IMR-90 (cell line): ENCODE measurements around the gene ARHGAP24. TPM values are rescaled to one million over a fixed set of nuclear protein-coding genes. Genes with fewer than 3 reads are reported as not detected.

Experiments used
- ATAC-seq: fragments of 200-7000 bp; cut with Tn5 transposase; 2 replicates; pipeline ENCODE4 v1.9.1; 2020; ENCODE audit warnings: low read depth, mild to moderate bottlenecking, moderate library complexity
- BruUV-seq: library from RNA; stranded (reverse); fragments of 400-500 nt; replicated peaks from 2 replicates; lab custom pipeline; 2021; lab: Mats Ljungman, UMichigan
- CTCF ChIA-PET: fragments of 300-600 bp; formaldehyde crosslinking; extraction: SDS; loops from one replicate; lab custom pipeline; 2021; ENCODE audit warnings: antibody characterized with exemption; lab: Yijun Ruan, JAX
- POLR2A ChIA-PET: fragments of 300-600 bp; sonication (Branson Sonifier 250); formaldehyde crosslinking; loops from one replicate; lab custom pipeline; 2022; ENCODE audit warnings: antibody characterized with exemption; ENCODE audit not compliant: unreplicated experiment; lab: Charles Lee
- DNase-seq: peaks from one replicate; pipeline ENCODE4 v3.0.0; 2013
- H2AFZ ChIP-seq: replicated peaks from 2 replicates; pipeline ENCODE3; 2013; ENCODE audit warnings: low read length, mild to moderate bottlenecking; ENCODE audit not compliant: poor library complexity
- H2AK5ac ChIP-seq: 2 replicates; pipeline ENCODE4 v1.6.1; 2013; ENCODE audit warnings: low read depth, low read length, inconsistent platforms
- H2AK9ac ChIP-seq: replicated peaks from 2 replicates; pipeline ENCODE3; 2013; ENCODE audit warnings: mild to moderate bottlenecking, low read depth, low read length, moderate library complexity; ENCODE audit not compliant: poor library complexity
- H2BK120ac ChIP-seq: 2 replicates; pipeline ENCODE4 v1.6.1; 2013; ENCODE audit warnings: low read depth, low read length, inconsistent platforms
- H2BK15ac ChIP-seq: 3 replicates; pipeline ENCODE4 v1.6.1; 2013; ENCODE audit warnings: low read depth, low read length, inconsistent platforms
- H2BK20ac ChIP-seq: 2 replicates; pipeline ENCODE4 v1.6.1; 2013; ENCODE audit warnings: low read depth, mild to moderate bottlenecking, inconsistent platforms, low read length, moderate library complexity
- H2BK5ac ChIP-seq: 2 replicates; pipeline ENCODE4 v1.6.1; 2013; ENCODE audit warnings: mild to moderate bottlenecking, low read depth, low read length, inconsistent platforms; ENCODE audit not compliant: poor library complexity, severe bottlenecking
- H3K14ac ChIP-seq: replicated peaks from 2 replicates; pipeline ENCODE4 v1.6.1; 2013; ENCODE audit warnings: low read depth, low read length, inconsistent platforms
- H3K18ac ChIP-seq: 2 replicates; pipeline ENCODE4 v1.6.1; 2013; ENCODE audit warnings: low read depth, low read length, control low read depth
- H3K23ac ChIP-seq: 2 replicates; pipeline ENCODE4 v1.6.1; 2013; ENCODE audit warnings: low read depth, low read length, inconsistent platforms
- H3K27ac ChIP-seq: 2 replicates; pipeline ENCODE4 v1.5.1; 2013; ENCODE audit warnings: mild to moderate bottlenecking, control low read depth, low read length; ENCODE audit not compliant: insufficient read depth
- H3K27me3 ChIP-seq: 2 replicates; pipeline ENCODE4 v1.6.1; 2013; ENCODE audit warnings: low read length; ENCODE audit not compliant: control insufficient read depth, insufficient read depth
- H3K36me3 ChIP-seq: 2 replicates; pipeline ENCODE4 v1.6.1; 2013; ENCODE audit warnings: low read length, mixed read lengths; ENCODE audit not compliant: control insufficient read depth, insufficient read depth
- H3K4ac ChIP-seq: 2 replicates; pipeline ENCODE4 v1.6.1; 2013; ENCODE audit warnings: low read depth, low read length, inconsistent platforms
- H3K4me1 ChIP-seq: 2 replicates; pipeline ENCODE4 v1.6.1; 2013; ENCODE audit warnings: low read length, mixed read lengths; ENCODE audit not compliant: control insufficient read depth, insufficient read depth
- H3K4me2 ChIP-seq: 2 replicates; pipeline ENCODE4 v1.6.1; 2013; ENCODE audit warnings: low read depth, mild to moderate bottlenecking, control low read depth, low read length, moderate library complexity
- H3K4me3 ChIP-seq: 2 replicates; pipeline ENCODE4 v1.5.1; 2013; ENCODE audit warnings: low read depth, mild to moderate bottlenecking, control low read depth, low read length, moderate library complexity; ENCODE audit not compliant: insufficient read depth
- H3K56ac ChIP-seq: 2 replicates; pipeline ENCODE4 v1.6.1; 2013; ENCODE audit warnings: low read length, inconsistent platforms; ENCODE audit not compliant: insufficient read depth; ENCODE audit errors: extremely low read depth
- H3K79me1 ChIP-seq, 2 experiments: 2 replicates each; pipeline ENCODE4 v1.6.1; 2013; ENCODE audit warnings: low read length in 2 of 2, inconsistent platforms in 1 of 2, low read depth in 1 of 2
- H3K9ac ChIP-seq: 2 replicates; pipeline ENCODE4 v1.6.1; 2013; ENCODE audit warnings: low read depth, low read length, control low read depth
- H3K9me1 ChIP-seq: 2 replicates; pipeline ENCODE4 v1.6.1; 2013; ENCODE audit warnings: low read length, inconsistent platforms; ENCODE audit not compliant: insufficient read depth
- H3K9me3 ChIP-seq: 2 replicates; pipeline ENCODE4 v1.6.1; 2013; ENCODE audit warnings: low read length; ENCODE audit not compliant: control insufficient read depth, insufficient read depth
- H4K20me1 ChIP-seq: 2 replicates; pipeline ENCODE4 v1.6.1; 2013; ENCODE audit warnings: low read length, inconsistent platforms; ENCODE audit not compliant: insufficient read depth
- H4K5ac ChIP-seq: 2 replicates; pipeline ENCODE4 v1.6.1; 2013; ENCODE audit warnings: mild to moderate bottlenecking, low read depth, low read length, control low read depth
- H4K8ac ChIP-seq, 2 experiments: 2 replicates each; pipeline ENCODE4 v1.6.1; 2013; ENCODE audit warnings: low read depth in 2 of 2, low read length in 2 of 2, control low read depth in 1 of 2, inconsistent platforms in 1 of 2
- H4K91ac ChIP-seq: 2 replicates; pipeline ENCODE4 v1.6.1; 2013; ENCODE audit warnings: low read depth, low read length, inconsistent platforms; ENCODE audit not compliant: insufficient read depth
- CHD1 ChIP-seq: IDR thresholded peaks from 2 replicates; pipeline ENCODE4 v1.6.1; 2012; ENCODE audit warnings: low read depth, low read length, improper control_type of control experiment
- CTCF ChIP-seq: conservative IDR thresholded peaks from 2 replicates; pipeline ENCODE4 v1.5.1; 2012; ENCODE audit warnings: mild to moderate bottlenecking, low read depth, low read length, improper control_type of control experiment
- MAFK ChIP-seq: IDR thresholded peaks from 2 replicates; pipeline ENCODE4 v1.6.1; 2012; ENCODE audit warnings: low read depth, low read length, improper control_type of control experiment
- MXI1 ChIP-seq: IDR thresholded peaks from 2 replicates; pipeline ENCODE4 v1.6.1; 2012; ENCODE audit warnings: low read depth, mild to moderate bottlenecking, low read length, moderate library complexity, borderline replicate concordance
- NFE2L2 ChIP-seq: fragments of 150-350 bp; IDR thresholded peaks from 2 replicates; pipeline ENCODE4 v1.6.1; 2016; ENCODE audit warnings: low read depth, mild to moderate bottlenecking, low read length
- RAD21 ChIP-seq: IDR thresholded peaks from 2 replicates; pipeline ENCODE4 v1.6.1; 2012; ENCODE audit warnings: low read length, improper control_type of control experiment
- RFX5 ChIP-seq: IDR thresholded peaks from 2 replicates; pipeline ENCODE4 v1.8.0; 2012; ENCODE audit warnings: low read depth, mild to moderate bottlenecking, low read length, moderate library complexity
- SMC3 ChIP-seq: fragments of 150-350 bp; IDR thresholded peaks from 2 replicates; pipeline ENCODE4 v1.6.1; 2016; ENCODE audit warnings: low read depth, mild to moderate bottlenecking, antibody characterized with exemption, low read length, moderate library complexity
- USF2 ChIP-seq: fragments of 150-350 bp; IDR thresholded peaks from 2 replicates; pipeline ENCODE4 v1.6.1; 2017; ENCODE audit warnings: mild to moderate bottlenecking, antibody characterized with exemption, low read length, low read depth
- WGBS, 2 experiments: methylation state at CpG; one replicate each; pipeline versions ENCODE4 v1.1.5 to v1.1.7; 2013; ENCODE audit warnings: missing lambda C conversion rate in 2 of 2; ENCODE audit not compliant: insufficient read length in 1 of 2; ENCODE audit errors: extremely low coverage in 2 of 2; 5-methylcytosine and 5-hydroxymethylcytosine counted together
- dilution Hi-C: fragments of 300-500 bp; cut with HindIII; formaldehyde crosslinking; loops from one replicate; pipeline ENCODE4 v1.14.3; 2018; ENCODE audit warnings: low sequenced_read_pairs; ENCODE audit not compliant: unreplicated experiment
- in situ Hi-C: fragments of 300-500 bp; cut with MboI; formaldehyde crosslinking; loops from 3 replicates; pipeline ENCODE4 v1.14.3; 2019; ENCODE audit warnings: low sequenced_read_pairs, inconsistent platforms, mixed read lengths
- intact Hi-C: fragments of 100-400 bp; cut with micrococcal nuclease; formaldehyde crosslinking; loops from 2 replicates; pipeline ENCODE4 v1.10.0; 2022
- polyA plus RNA-seq, 3 experiments: library from polyadenylated mRNA; depleted of rRNA; stranded (reverse); fragments of >200 nt; gene quantifications; 2 replicates each; pipeline ENCODE4 v1.2.3, GENCODE V29; 2012; ENCODE audit warnings: low replicate concordance in 1 of 3
- total RNA-seq: library from RNA; depleted of rRNA; stranded (reverse); fragments of >200 nt; gene quantifications from 2 replicates; pipeline ENCODE4 v1.2.3, GENCODE V29; 2012
- TF ChIP-seq, protein P1 (sequence below): fragments of 150-350 bp; IDR thresholded peaks from 2 replicates; pipeline ENCODE4 v1.6.1; 2016; ENCODE audit warnings: low read depth, mild to moderate bottlenecking, low read length, moderate library complexity, borderline replicate concordance

The ARHGAP24 gene
- total and polyA plus RNA-seq, 2 of the 4 experiments (the other 2 are of a cell fraction), result 11.9 to 24.0 TPM

DNA sequence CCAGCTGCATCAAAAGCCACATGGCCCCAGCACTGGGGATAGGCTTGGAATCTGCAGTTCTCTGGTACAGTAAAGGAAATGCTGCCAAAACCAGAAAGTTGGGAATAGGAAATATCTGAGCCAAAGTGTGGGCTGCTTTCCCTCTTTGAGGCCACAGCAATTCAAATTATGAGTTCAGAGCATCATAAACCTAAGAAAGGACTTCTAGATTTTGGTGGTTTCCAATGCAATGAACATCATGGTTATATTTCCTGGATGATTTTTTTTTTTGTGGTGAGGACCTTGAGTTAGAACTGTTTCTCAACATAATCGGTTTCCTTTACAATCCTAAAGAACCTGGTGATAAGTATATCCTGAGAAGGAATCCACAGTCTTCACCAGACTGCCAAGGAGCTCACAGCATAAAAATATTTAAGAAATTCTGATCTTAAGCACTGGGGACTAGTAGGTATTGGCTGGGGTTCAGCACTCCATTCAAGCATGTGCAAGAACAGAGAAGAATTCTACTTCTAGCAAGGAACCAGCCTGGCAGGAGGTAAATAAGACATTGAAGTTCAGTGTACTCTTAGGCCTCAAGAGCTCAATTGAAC lies 29.8 kb upstream of the ARHGAP24 start:
- no peaks in the 10 kb centered on the region for H3K36me3 ChIP-seq
- H3K14ac ChIP-seq, result no peak overlapping the region
- H3K23ac ChIP-seq, result no peak overlapping the region
- H3K56ac ChIP-seq, result no peak overlapping the region
- no peak overlapping the region for H4K91ac ChIP-seq
- ChIA-PET CTCF (no interaction called here), POLR2A (no interaction called here)
- DNase-seq (no peak), ATAC-seq (no peak)
- H2AK9ac ChIP-seq, result no peak overlapping the region
- H2BK20ac ChIP-seq, result no peak overlapping the region
- in situ Hi-C loops, result no loop called here
- no peaks in the 10 kb centered on the region for H3K4me1 ChIP-seq
- no peak overlapping the region for H2BK120ac ChIP-seq
- H3K79me1 ChIP-seq, result no peaks in the 10 kb centered on the region
- no peak overlapping the region for H2AFZ ChIP-seq
- H4K20me1 ChIP-seq, result no peaks in the 10 kb centered on the region
- no peak overlapping the region for H3K9ac ChIP-seq
- H3K27ac ChIP-seq, result no peak overlapping the region
- H3K9me1 ChIP-seq, result no peaks in the 10 kb centered on the region
- H3K18ac ChIP-seq, result no peak overlapping the region
- no peak overlapping the region for H3K4ac ChIP-seq
- intact Hi-C loops, result no loop called here
- H3K4me2 ChIP-seq, result no peak overlapping the region
- dilution Hi-C loops, result no loop called here
- no peaks in the 10 kb centered on the region for H3K9me3 ChIP-seq
- no peak overlapping the region for H3K4me3 ChIP-seq
- no peaks in the 10 kb centered on the region for H3K27me3 ChIP-seq
- no peak overlapping the region for H2BK5ac ChIP-seq
- BruUV-seq, result no TSS peak
- H4K8ac ChIP-seq, result no peak overlapping the region
- H2BK15ac ChIP-seq, result no peak overlapping the region
- TF ChIP-seq, protein P1, sequence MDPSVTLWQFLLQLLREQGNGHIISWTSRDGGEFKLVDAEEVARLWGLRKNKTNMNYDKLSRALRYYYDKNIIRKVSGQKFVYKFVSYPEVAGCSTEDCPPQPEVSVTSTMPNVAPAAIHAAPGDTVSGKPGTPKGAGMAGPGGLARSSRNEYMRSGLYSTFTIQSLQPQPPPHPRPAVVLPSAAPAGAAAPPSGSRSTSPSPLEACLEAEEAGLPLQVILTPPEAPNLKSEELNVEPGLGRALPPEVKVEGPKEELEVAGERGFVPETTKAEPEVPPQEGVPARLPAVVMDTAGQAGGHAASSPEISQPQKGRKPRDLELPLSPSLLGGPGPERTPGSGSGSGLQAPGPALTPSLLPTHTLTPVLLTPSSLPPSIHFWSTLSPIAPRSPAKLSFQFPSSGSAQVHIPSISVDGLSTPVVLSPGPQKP, result no peak
- TF ChIP-seq NFE2L2 (no peak), CHD1 (no peak), USF2 (no peak), RFX5 (no peak), SMC3 (no peak), MXI1 (no peak), CTCF (no peak), RAD21 (no peak), MAFK (no peak)
- no peak overlapping the region for H4K5ac ChIP-seq
- H2AK5ac ChIP-seq, result no peak overlapping the region
- WGBS, 2 experiments, result no CpG with 5 or more reads among the region's 1 CpG
